ENCODE results near the gene COL5A3.
"Not testable (repeated sequence)": the region's sequence is repeated elsewhere in the genome, so short reads cannot be mapped to it uniquely, and the experiment has no call there.

Gene COL5A3

GRCh38 chr19:9970481-9970880, 39.8 kb downstream of the COL5A3 start:
- no peak for FAIRE-seq

- FAIRE-seq: no peak
These were observed 40.7 kb downstream of the COL5A3 start for GRCh38 chr19:9969688-9969975.

- no peak for FAIRE-seq
These were observed 41.2 kb downstream of the COL5A3 start for GRCh38 chr19:9968820-9969687.

- no peak for FAIRE-seq
These were observed 43.0 kb downstream of the COL5A3 start for GRCh38 chr19:9967326-9967725.

- no peak for FAIRE-seq
These were observed 43.9 kb downstream of the COL5A3 start for GRCh38 chr19:9966448-9966847.

GRCh38 chr19:9966024-9966423, 44.3 kb downstream of the COL5A3 start:
- no peak for FAIRE-seq

GRCh38 chr19:9962623-9963290, 47.5 kb downstream of the COL5A3 start:
- FAIRE-seq: no peak

- FAIRE-seq: no peak
These were observed 49.2 kb downstream of the COL5A3 start for GRCh38 chr19:9961103-9961502.

GRCh38 chr19:9958379-9958821, 51.9 kb downstream of the COL5A3 start:
- FAIRE-seq: no peak

GRCh38 chr19:9956956-9957355, 53.3 kb downstream of the COL5A3 start:
- no peak for FAIRE-seq

- FAIRE-seq: no peak
These were observed 56.3 kb downstream of the COL5A3 start for GRCh38 chr19:9953802-9954542.

- FAIRE-seq: no peak
These were observed 58.0 kb downstream of the COL5A3 start for GRCh38 chr19:9952276-9952675.

- no peak for FAIRE-seq
These were observed 62.9 kb downstream of the COL5A3 start for GRCh38 chr19:9947441-9947840.

GRCh38 chr19:9946528-9947125, 63.7 kb downstream of the COL5A3 start:
- FAIRE-seq: not testable (repeated sequence)

- no peak for FAIRE-seq
These were observed 64.9 kb downstream of the COL5A3 start for GRCh38 chr19:9945319-9945966.

- FAIRE-seq: no peak
These were observed 66.6 kb downstream of the COL5A3 start for GRCh38 chr19:9943744-9944143.

- FAIRE-seq: no peak
These were observed 68.6 kb downstream of the COL5A3 start for GRCh38 chr19:9941671-9942070.

- no peak for FAIRE-seq
These were observed 69.1 kb downstream of the COL5A3 start for GRCh38 chr19:9941231-9941630.

GRCh38 chr19:9940778-9941177, 69.5 kb downstream of the COL5A3 start:
- FAIRE-seq: no peak

GRCh38 chr19:9939301-9939913, 70.9 kb downstream of the COL5A3 start:
- no peak for FAIRE-seq

- no peak for FAIRE-seq
These were observed 73.3 kb downstream of the COL5A3 start for GRCh38 chr19:9937001-9937411.

- FAIRE-seq: no peak
These were observed 73.8 kb downstream of the COL5A3 start, which contains the start of gene OLFM2 for GRCh38 chr19:9936326-9937000. Gene OLFM2, minus strand, starts transcription at chr19:9936515. Its CDS starts 149 bp downstream, at chr19:9936366.

All from A204.1 (cell line).